SK-N-MC (cell line): ENCODE data around the gene SMARCC1.

ENCODE experiments used
- EZH2 ChIP-seq: fragments of 200-600 bp; sonication (generic); IDR thresholded peaks from one replicate; pipeline ENCODE4 v1.6.1; 2017; ENCODE audit warnings: antibody characterized with exemption
- POLR2AphosphoS5 ChIP-seq: IDR thresholded peaks from 2 replicates; pipeline ENCODE4 v1.6.1; 2012; ENCODE audit warnings: mild to moderate bottlenecking, low read depth, low read length, borderline replicate concordance

DNA sequence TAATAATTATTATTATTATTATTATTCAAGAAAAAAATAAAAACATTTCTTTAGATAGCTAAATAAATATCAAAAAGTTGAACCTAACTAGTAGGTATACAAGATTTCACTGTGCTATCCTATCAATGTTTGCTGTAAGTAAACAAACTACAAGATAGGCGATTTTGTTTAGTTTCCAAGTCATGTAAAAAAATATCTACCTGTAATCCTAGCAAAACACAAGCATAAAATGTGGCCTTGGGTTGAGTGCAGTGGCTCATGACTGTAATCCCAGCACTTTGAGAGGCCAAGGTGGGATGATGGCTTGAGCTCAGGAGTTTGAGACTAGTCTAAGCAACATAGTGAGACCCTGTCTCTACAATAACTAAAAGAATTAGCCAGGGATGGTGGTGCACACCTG lies 131.4 kb downstream of the SMARCC1 start:
- TF ChIP-seq POLR2AphosphoS5 (no peak), EZH2 (no peak)
